GM20431 (cell line): ENCODE results near the gene LAMA2.
"Not testable (repeated sequence)": the region's sequence is repeated elsewhere in the genome, so short reads cannot be mapped to it uniquely, and the experiment has no call there.

ENCODE experiments used
- in situ Hi-C: fragments of 300-500 bp; cut with MseI, MboI; formaldehyde crosslinking; loops from one replicate; pipeline ENCODE4 v1.15.0; 2020; ENCODE audit warnings: low sequenced_read_pairs; ENCODE audit not compliant: unreplicated experiment

The LAMA2 gene

GRCh38 chr6:129059650-129060049, 176.7 kb downstream of the LAMA2 start:
- in situ Hi-C loops: no loop called here

GRCh38 chr6:129069006-129069405, 186.1 kb downstream of the LAMA2 start:
- in situ Hi-C loops: no loop called here

GRCh38 chr6:129073051-129073450, 190.1 kb downstream of the LAMA2 start:
- in situ Hi-C loops: no loop called here

GRCh38 chr6:129073691-129074395, 190.9 kb downstream of the LAMA2 start:
- in situ Hi-C loops: no loop called here

GRCh38 chr6:129084406-129084805, 201.5 kb downstream of the LAMA2 start:
- in situ Hi-C loops: no loop called here

GRCh38 chr6:129088481-129088880, 205.5 kb downstream of the LAMA2 start:
- in situ Hi-C loops: not testable (repeated sequence)

GRCh38 chr6:129089357-129089756, 206.4 kb downstream of the LAMA2 start:
- in situ Hi-C loops: no loop called here

GRCh38 chr6:129094147-129094546, 211.2 kb downstream of the LAMA2 start:
- in situ Hi-C loops: no loop called here

- in situ Hi-C loops: no loop called here
These were observed 213.8 kb downstream of the LAMA2 start for GRCh38 chr6:129096651-129097290.

- in situ Hi-C loops: no loop called here
These were observed 215.2 kb downstream of the LAMA2 start for GRCh38 chr6:129098061-129098553.

- in situ Hi-C loops: no loop called here
These were observed 216.8 kb downstream of the LAMA2 start for GRCh38 chr6:129099696-129100095.

- in situ Hi-C loops: no loop called here
These were observed 217.2 kb downstream of the LAMA2 start for GRCh38 chr6:129100164-129100563.

GRCh38 chr6:129102741-129103140, 219.8 kb downstream of the LAMA2 start:
- in situ Hi-C loops: no loop called here

GRCh38 chr6:129104131-129104530, 221.2 kb downstream of the LAMA2 start:
- in situ Hi-C loops: no loop called here

- in situ Hi-C loops: no loop called here
These were observed 221.6 kb downstream of the LAMA2 start for GRCh38 chr6:129104560-129104959.

GRCh38 chr6:129105035-129105434, 222.1 kb downstream of the LAMA2 start:
- in situ Hi-C loops: no loop called here

- in situ Hi-C loops: no loop called here
These were observed 222.9 kb downstream of the LAMA2 start for GRCh38 chr6:129105793-129106192.

- in situ Hi-C loops: no loop called here
These were observed 225.4 kb downstream of the LAMA2 start for GRCh38 chr6:129108337-129108736.

GRCh38 chr6:129110690-129111343, 227.9 kb downstream of the LAMA2 start:
- in situ Hi-C loops: no loop called here

- in situ Hi-C loops: no loop called here
These were observed 228.4 kb downstream of the LAMA2 start for GRCh38 chr6:129111346-129111745.

GRCh38 chr6:129111853-129112252, 228.9 kb downstream of the LAMA2 start:
- in situ Hi-C loops: no loop called here
